GM21360 (cell line): ENCODE data around the gene GRM8.

ENCODE experiments used
- ATAC-seq: cut with Tn5 transposase; IDR thresholded peaks from one replicate; pipeline ENCODE4 v1.9.1; 2021; ENCODE audit warnings: mild to moderate bottlenecking, moderate library complexity; ENCODE audit not compliant: unreplicated experiment

Gene GRM8

GRCh38 chr7:127039541-127039940 is 213.2 kb downstream of the GRM8 start:
- ATAC-seq = no peak

GRCh38 chr7:127035203-127035849 is 217.4 kb downstream of the GRM8 start:
- ATAC-seq = no peak

GRCh38 chr7:127034186-127034806 is 218.4 kb downstream of the GRM8 start:
- ATAC-seq = no peak

GRCh38 chr7:127029823-127030222 is 222.9 kb downstream of the GRM8 start:
- no peak for ATAC-seq

GRCh38 chr7:127021857-127022256 is 230.9 kb downstream of the GRM8 start:
- no peak for ATAC-seq

- no peak for ATAC-seq
Observed at GRCh38 chr7:127021019-127021738, 231.6 kb downstream of the GRM8 start.

GRCh38 chr7:127018889-127019288 is 233.9 kb downstream of the GRM8 start:
- no peak for ATAC-seq

GRCh38 chr7:127017196-127017595 is 235.5 kb downstream of the GRM8 start:
- ATAC-seq = no peak

GRCh38 chr7:127000725-127001124 is 252.0 kb downstream of the GRM8 start:
- no peak for ATAC-seq

- no peak for ATAC-seq
Observed at GRCh38 chr7:126996659-126997058, 256.1 kb downstream of the GRM8 start.

GRCh38 chr7:126993626-126994213 is 259.0 kb downstream of the GRM8 start:
- no peak for ATAC-seq

GRCh38 chr7:126988022-126988421 is 264.7 kb downstream of the GRM8 start:
- no peak for ATAC-seq

GRCh38 chr7:126979722-126980121 is 273.0 kb downstream of the GRM8 start:
- no peak for ATAC-seq

GRCh38 chr7:126978865-126979264 is 273.9 kb downstream of the GRM8 start:
- no peak for ATAC-seq

GRCh38 chr7:126973066-126973465 is 279.7 kb downstream of the GRM8 start:
- no peak for ATAC-seq

- ATAC-seq = no peak
Observed at GRCh38 chr7:126972571-126972970, 280.2 kb downstream of the GRM8 start.

- ATAC-seq = no peak
Observed at GRCh38 chr7:126959649-126960048, 293.1 kb downstream of the GRM8 start.

- no peak for ATAC-seq
Observed at GRCh38 chr7:126958367-126958766, 294.4 kb downstream of the GRM8 start.

GRCh38 chr7:126957443-126957842 is 295.3 kb downstream of the GRM8 start:
- ATAC-seq = no peak

GRCh38 chr7:126953461-126953860 is 299.3 kb downstream of the GRM8 start:
- ATAC-seq = no peak

GRCh38 chr7:126948664-126949063 is 304.1 kb downstream of the GRM8 start:
- no peak for ATAC-seq
